Gastroesophageal sphincter (tissue), 3 donors: Measurements from ENCODE around the gene DUSP8.

ENCODE experiments used
- CTCF ChIP-seq, 4 experiments: fragments of 200-600 bp in 2 of 4; fragments of 450-650 bp in 2 of 4; sonication (generic) in 1 of 4; IDR thresholded peaks; one replicate each; pipeline ENCODE4 v1.5.1; 2017 to 2019; ENCODE audit warnings: antibody characterized with exemption in 4 of 4, mild to moderate bottlenecking in 2 of 4, moderate library complexity in 2 of 4
- EP300 ChIP-seq: sonication (generic); formaldehyde crosslinking; IDR thresholded peaks from one replicate; pipeline ENCODE4 v1.6.1; 2017; ENCODE audit warnings: antibody characterized with exemption, mild to moderate bottlenecking
- POLR2A ChIP-seq, 2 donors: fragments of 450-650 bp; IDR thresholded peaks; one replicate each; pipeline ENCODE4 v1.6.1; 2017; ENCODE audit warnings: antibody characterized with exemption in 2 of 2, mild to moderate bottlenecking in 2 of 2, moderate library complexity in 1 of 2
- POLR2AphosphoS5 ChIP-seq: sonication (generic); formaldehyde crosslinking; IDR thresholded peaks from one replicate; pipeline ENCODE4 v1.6.1; 2017; ENCODE audit warnings: antibody characterized with exemption

- TF ChIP-seq EP300, result no peak
- no peak for TF ChIP-seq CTCF (IDR thresholded peaks at IDR 0.05)
- no peak for TF ChIP-seq POLR2A (IDR thresholded peaks at IDR 0.05)
- TF ChIP-seq POLR2AphosphoS5, result no peak
Measured at GRCh38 chr11:1564535-1565172, 7.4 kb downstream of the DUSP8 start.
